ENCODE measurements around the gene OOEP. TPM values are rescaled to one million over a fixed set of nuclear protein-coding genes. Genes with fewer than 3 reads are reported as not detected.

The OOEP gene
- total RNA-seq, 3 donors from 2014 or later, result 0.41 TPM; not detected in 2

GRCh38 chr6:73372516-73372915, 2.8 kb upstream of the OOEP start:
- Histone ChIP-seq H3K36me3 (ENCODE audit: low read depth) (no peaks in the 10 kb centered on the region), H3K4me1 (ENCODE audit: low read depth) (no peaks in the 10 kb centered on the region), H3K9me3 (peaks cover 7% of the 10 kb centered on the region), H3K4me3 (no peak overlapping the region)
- ATAC-seq (no peak), DNase-seq (no peak)
- TF ChIP-seq, protein P1, sequence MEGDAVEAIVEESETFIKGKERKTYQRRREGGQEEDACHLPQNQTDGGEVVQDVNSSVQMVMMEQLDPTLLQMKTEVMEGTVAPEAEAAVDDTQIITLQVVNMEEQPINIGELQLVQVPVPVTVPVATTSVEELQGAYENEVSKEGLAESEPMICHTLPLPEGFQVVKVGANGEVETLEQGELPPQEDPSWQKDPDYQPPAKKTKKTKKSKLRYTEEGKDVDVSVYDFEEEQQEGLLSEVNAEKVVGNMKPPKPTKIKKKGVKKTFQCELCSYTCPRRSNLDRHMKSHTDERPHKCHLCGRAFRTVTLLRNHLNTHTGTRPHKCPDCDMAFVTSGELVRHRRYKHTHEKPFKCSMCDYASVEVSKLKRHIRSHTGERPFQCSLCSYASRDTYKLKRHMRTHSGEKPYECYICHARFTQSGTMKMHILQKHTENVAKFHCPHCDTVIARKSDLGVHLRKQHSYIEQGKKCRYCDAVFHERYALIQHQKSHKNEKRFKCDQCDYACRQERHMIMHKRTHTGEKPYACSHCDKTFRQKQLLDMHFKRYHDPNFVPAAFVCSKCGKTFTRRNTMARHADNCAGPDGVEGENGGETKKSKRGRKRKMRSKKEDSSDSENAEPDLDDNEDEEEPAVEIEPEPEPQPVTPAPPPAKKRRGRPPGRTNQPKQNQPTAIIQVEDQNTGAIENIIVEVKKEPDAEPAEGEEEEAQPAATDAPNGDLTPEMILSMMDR (IDR thresholded peaks at IDR 0.05), result no peak
- intact Hi-C loops (cut with DNase I, micrococcal nuclease), result no loop called here

GRCh38 chr6:73371984-73372383, 2.3 kb upstream of the OOEP start:
- H3K4me3 ChIP-seq, result no peak overlapping the region
- TF ChIP-seq, protein P1 (IDR thresholded peaks at IDR 0.05), result no peak
- ATAC-seq (no peak), DNase-seq (no peak)
- H3K36me3 ChIP-seq (ENCODE audit: low read depth), result no peaks in the 10 kb centered on the region
- intact Hi-C loops (cut with DNase I, micrococcal nuclease), result no loop called here
- no peaks in the 10 kb centered on the region for H3K4me1 ChIP-seq (ENCODE audit: low read depth)
- H3K9me3 ChIP-seq, result peaks cover 7% of the 10 kb centered on the region

GRCh38 chr6:73369157-73369556, 540 bp downstream of the OOEP start:
- H3K4me3 ChIP-seq, result no peak overlapping the region
- H3K9me3 ChIP-seq, result peaks cover 7% of the 10 kb centered on the region
- ATAC-seq (no peak), DNase-seq (no peak)
- intact Hi-C loops (cut with DNase I, micrococcal nuclease), result no loop called here
- TF ChIP-seq, protein P1 (IDR thresholded peaks at IDR 0.05), result no peak
- no peaks in the 10 kb centered on the region for H3K4me1 ChIP-seq (ENCODE audit: low read depth)
- no peaks in the 10 kb centered on the region for H3K36me3 ChIP-seq (ENCODE audit: low read depth)

GRCh38 chr6:73368675-73369074, 1.0 kb downstream of the OOEP start:
- Histone ChIP-seq H3K9me3 (peaks cover 7% of the 10 kb centered on the region), H3K4me3 (no peak overlapping the region), H3K4me1 (ENCODE audit: low read depth) (no peaks in the 10 kb centered on the region), H3K36me3 (ENCODE audit: low read depth) (no peaks in the 10 kb centered on the region)
- intact Hi-C loops (cut with DNase I, micrococcal nuclease), result no loop called here
- TF ChIP-seq, protein P1 (IDR thresholded peaks at IDR 0.05), result no peak
- no peak for DNase-seq
- ATAC-seq, result no peak

- ATAC-seq, result no peak
These were observed 1.8 kb downstream of the OOEP start for GRCh38 chr6:73367761-73368355.

More at GRCh38 chr6:73367761-73368355, 1.8 kb downstream of the OOEP start:
- no peak for DNase-seq
- H3K4me1 ChIP-seq (ENCODE audit: low read depth), result no peaks in the 10 kb centered on the region
- no peak overlapping the region for H3K4me3 ChIP-seq
- TF ChIP-seq, protein P1 (IDR thresholded peaks at IDR 0.05), result no peak
- intact Hi-C loops (cut with DNase I, micrococcal nuclease), result no loop called here
- H3K9me3 ChIP-seq, result peaks cover 7% of the 10 kb centered on the region
- no peaks in the 10 kb centered on the region for H3K36me3 ChIP-seq (ENCODE audit: low read depth)
